Dedifferentiated amniotic fluid mesenchymal stem cell (primary cell): ENCODE measurements around the gene S100A12.

ENCODE experiments used
- DNase-seq: peaks from one replicate; pipeline ENCODE4 v3.0.0-alpha.2; 2016; ENCODE audit errors: extremely low spot score

Gene S100A12

GRCh38 chr1:153336650-153337049 lies 38.8 kb downstream of the S100A12 start:
- DNase-seq = no peak

DNA sequence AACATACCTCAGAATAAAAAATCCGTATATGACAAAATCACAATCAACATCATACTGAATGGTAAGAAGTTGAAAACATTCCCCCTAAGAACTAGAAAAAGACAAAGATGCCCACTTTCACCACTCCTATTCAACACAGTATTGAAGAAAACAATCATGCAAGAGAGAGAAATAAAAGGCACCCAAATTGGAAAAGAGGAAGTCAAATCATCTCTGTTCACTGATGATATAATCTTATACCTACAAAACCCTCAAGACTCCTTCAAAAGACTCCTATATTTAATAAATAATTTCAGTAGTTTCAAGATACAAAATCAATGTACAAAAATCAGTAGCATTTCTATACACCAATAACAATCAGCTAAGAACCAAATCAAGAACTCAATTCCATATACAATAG lies 41.5 kb downstream of the S100A12 start:
- no peak for DNase-seq

DNA sequence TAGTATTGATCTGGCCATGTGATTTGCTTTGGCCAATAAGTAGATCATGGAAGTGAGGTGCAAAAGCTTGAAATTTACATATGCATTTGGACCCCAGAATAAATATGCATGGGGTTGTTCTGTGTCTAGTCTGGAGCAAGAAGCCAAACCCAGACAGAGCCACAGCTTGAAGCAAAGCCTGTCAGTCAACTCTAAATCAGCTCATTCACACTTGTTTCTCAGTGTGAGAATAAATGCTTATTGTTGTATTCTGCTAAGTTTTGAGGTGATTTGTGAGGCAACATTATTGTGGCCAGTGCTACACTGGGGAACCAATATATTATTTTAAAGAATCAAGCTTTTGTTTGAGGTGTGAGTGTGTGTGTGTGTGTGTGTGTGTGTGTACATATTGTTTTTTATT lies 50.5 kb downstream of the S100A12 start:
- no peak for DNase-seq
